ENCODE data around the gene STIM2.

STIM2 gene

DNA sequence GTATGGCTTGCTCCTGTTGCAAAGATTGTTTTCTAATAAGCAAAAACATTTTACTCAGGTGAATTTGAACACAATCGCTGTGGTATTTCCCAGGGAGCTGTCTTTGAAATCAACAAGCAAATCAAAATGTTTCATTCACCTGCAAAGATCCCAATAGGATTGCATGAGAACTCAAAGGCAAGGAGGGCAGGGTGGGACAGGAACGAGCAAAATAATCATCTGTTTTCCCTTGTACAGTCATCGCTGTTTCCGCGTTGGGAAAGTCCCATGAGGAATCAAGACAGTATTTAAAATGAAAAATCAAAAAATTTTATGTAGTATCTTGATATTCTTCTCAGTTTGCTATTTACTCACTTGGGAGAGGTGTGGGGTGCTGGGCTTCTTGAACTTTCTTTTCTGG, 198.8 kb downstream of the STIM2 start:
- in situ Hi-C loops (cut with MboI; ENCODE audit: low sequenced_read_pairs, unreplicated experiment) = no loop called here
- DNase-seq (ENCODE audit: low spot score) = no peak
- TF ChIP-seq CTCF (IDR thresholded peaks at IDR 0.05; ENCODE audit: borderline replicate concordance, control extremely low read depth, extremely low read depth, insufficient read depth, missing control alignments) = no peak

- DNase-seq (ENCODE audit: low spot score) = no peak
- TF ChIP-seq CTCF (IDR thresholded peaks at IDR 0.05; ENCODE audit: borderline replicate concordance, control extremely low read depth, extremely low read depth, insufficient read depth, missing control alignments) = no peak
- in situ Hi-C loops (cut with MboI; ENCODE audit: low sequenced_read_pairs, unreplicated experiment) = no loop called here
Measured at GRCh38 chr4:27062256-27062655, 201.6 kb downstream of the STIM2 start.

GRCh38 chr4:27066591-27066990, 205.9 kb downstream of the STIM2 start:
- DNase-seq (ENCODE audit: low spot score) = no peak
- in situ Hi-C loops (cut with MboI; ENCODE audit: low sequenced_read_pairs, unreplicated experiment) = no loop called here
- no peak for TF ChIP-seq CTCF (IDR thresholded peaks at IDR 0.05; ENCODE audit: borderline replicate concordance, control extremely low read depth, extremely low read depth, insufficient read depth, missing control alignments)

GRCh38 chr4:27068151-27068867, 207.7 kb downstream of the STIM2 start:
- DNase-seq (ENCODE audit: low spot score) = no peak
- no peak for TF ChIP-seq CTCF (IDR thresholded peaks at IDR 0.05; ENCODE audit: borderline replicate concordance, control extremely low read depth, extremely low read depth, insufficient read depth, missing control alignments)
- in situ Hi-C loops (cut with MboI; ENCODE audit: low sequenced_read_pairs, unreplicated experiment) = no loop called here

Measured in GM13976 (cell line).